Endothelial cell of umbilical vein (primary cell): ENCODE data around the gene TRAIP. TPM values are rescaled to one million over a fixed set of nuclear protein-coding genes. Genes with fewer than 3 reads are reported as not detected.

Experiments used
- BruUV-seq: library from RNA; stranded (reverse); fragments of 400-500 nt; replicated peaks from 2 replicates; lab custom pipeline; 2021; lab: Mats Ljungman, UMichigan
- CTCF ChIA-PET: fragments of 300-600, 350-600 bp; sonication (Branson Sonifier 250); formaldehyde crosslinking; loops from one replicate; lab custom pipeline; 2021; ENCODE audit warnings: antibody characterized with exemption, inconsistent platforms; lab: Charles Lee
- POLR2A ChIA-PET: fragments of 300-600, 350-600 bp; sonication (Branson Sonifier 250); formaldehyde crosslinking; loops from one replicate; lab custom pipeline; 2021; ENCODE audit warnings: antibody characterized with exemption, inconsistent platforms; lab: Charles Lee
- DNase-seq: peaks from one replicate; pipeline ENCODE4 v3.0.0-alpha.2; 2011; ENCODE audit warnings: low read depth, low spot score
- FAIRE-seq: peaks from 2 replicates; lab custom pipeline; 2011; peaks lifted over from hg19 to GRCh38; lab: Jason Lieb, UNC
- H2AFZ ChIP-seq: 2 replicates; pipeline ENCODE4 v1.6.0; 2012; ENCODE audit warnings: low read depth, low read length, control low read depth, inconsistent platforms
- H3K27ac ChIP-seq: 2 replicates; pipeline ENCODE4 v1.5.1; 2011; ENCODE audit warnings: low read depth, mild to moderate bottlenecking, control low read depth, low read length, moderate library complexity; ENCODE audit not compliant: insufficient read depth
- H3K27me3 ChIP-seq, 2 experiments: 2 replicates each; pipeline versions ENCODE4 v1.6.0 to v1.6.1; 2011; ENCODE audit warnings: low read length in 2 of 2, mixed read lengths in 1 of 2; ENCODE audit not compliant: control insufficient read depth in 2 of 2, insufficient read depth in 2 of 2
- H3K36me3 ChIP-seq, 2 experiments: 2 replicates in 1 of 2; 3 replicates in 1 of 2; pipeline ENCODE4 v1.5.1; 2011; ENCODE audit warnings: low read length in 2 of 2, mild to moderate bottlenecking in 1 of 2, moderate library complexity in 1 of 2; ENCODE audit not compliant: control insufficient read depth in 2 of 2, insufficient read depth in 2 of 2; ENCODE audit errors: extremely low read depth in 1 of 2
- H3K4me1 ChIP-seq: 3 replicates; pipeline ENCODE4 v1.5.1; 2011; ENCODE audit warnings: mild to moderate bottlenecking, low read length; ENCODE audit not compliant: control insufficient read depth, insufficient read depth; ENCODE audit errors: extremely low read depth
- H3K4me2 ChIP-seq: 2 replicates; pipeline ENCODE4 v1.6.1; 2011; ENCODE audit warnings: low read length, control low read depth, mixed read lengths; ENCODE audit not compliant: insufficient read depth
- H3K4me3 ChIP-seq, 3 experiments: fragments of 200-600 bp in 1 of 3; sonication (generic), shearing (Covaris generic) in 1 of 3; replicated peaks in 1 of 3; 2 replicates each; pipeline ENCODE4 v1.5.1; 2011 to 2016; ENCODE audit warnings: control low read depth in 3 of 3, low read length in 3 of 3, mild to moderate bottlenecking in 2 of 3, inconsistent platforms in 1 of 3, low read depth in 1 of 3, moderate library complexity in 1 of 3; ENCODE audit not compliant: insufficient read depth in 1 of 3
- H3K79me2 ChIP-seq: 2 replicates; pipeline ENCODE4 v1.6.0; 2012; ENCODE audit warnings: low read length, inconsistent platforms; ENCODE audit not compliant: control insufficient read depth, insufficient read depth
- H3K9ac ChIP-seq: replicated peaks from 2 replicates; pipeline ENCODE3; 2011; ENCODE audit warnings: low read length, control low read depth; ENCODE audit not compliant: insufficient read depth; ENCODE audit errors: extremely low read depth
- H3K9me1 ChIP-seq: replicated peaks from 3 replicates; pipeline ENCODE4 v1.6.0; 2011; ENCODE audit warnings: mild to moderate bottlenecking, low read length; ENCODE audit not compliant: control insufficient read depth, insufficient read depth; ENCODE audit errors: extremely low read depth
- H3K9me3 ChIP-seq: replicated peaks from 2 replicates; pipeline ENCODE4 v1.5.1; 2012; ENCODE audit warnings: low read length, inconsistent platforms; ENCODE audit not compliant: control insufficient read depth, insufficient read depth
- H4K20me1 ChIP-seq: replicated peaks from 2 replicates; pipeline ENCODE3; 2011; ENCODE audit warnings: mild to moderate bottlenecking, low read length; ENCODE audit not compliant: control insufficient read depth, insufficient read depth; ENCODE audit errors: extremely low read depth
- EZH2 ChIP-seq: IDR thresholded peaks from 2 replicates; pipeline ENCODE4 v1.6.1; 2012; ENCODE audit warnings: borderline replicate concordance, low read depth, mild to moderate bottlenecking, moderate library complexity, low read length, inconsistent platforms; ENCODE audit not compliant: severe bottlenecking
- FOS ChIP-seq: IDR thresholded peaks from 2 replicates; pipeline ENCODE4 v1.6.1; 2011; ENCODE audit warnings: mild to moderate bottlenecking, low read length, moderate library complexity, borderline replicate concordance; ENCODE audit not compliant: insufficient read depth
- GATA2 ChIP-seq: IDR thresholded peaks from 2 replicates; pipeline ENCODE4 v1.7.0; 2011; ENCODE audit warnings: low read depth, mild to moderate bottlenecking, moderate library complexity, mixed read lengths, low read length; ENCODE audit not compliant: insufficient read length, insufficient read depth
- JUN ChIP-seq: IDR thresholded peaks from 2 replicates; pipeline ENCODE4 v1.6.1; 2011; ENCODE audit warnings: borderline replicate concordance, low read depth; ENCODE audit not compliant: insufficient read length, insufficient read depth
- POLR2A ChIP-seq: IDR thresholded peaks from 2 replicates; pipeline ENCODE4 v1.6.1; 2012; ENCODE audit warnings: low read depth, mild to moderate bottlenecking, control low read depth, low read length
- POLR2AphosphoS5 ChIP-seq: IDR thresholded peaks from 2 replicates; pipeline ENCODE4 v1.6.1; 2012; ENCODE audit warnings: low read depth, mild to moderate bottlenecking, control low read depth, low read length, moderate library complexity; ENCODE audit not compliant: insufficient read depth
- dilution Hi-C: fragments of 300-500 bp; cut with MboI; formaldehyde crosslinking; loops from one replicate; pipeline ENCODE4 v1.15.0; 2019; ENCODE audit warnings: low sequenced_read_pairs; ENCODE audit not compliant: extremely low pct_ligation_motif_present
- intact Hi-C: fragments of 100-400 bp; cut with micrococcal nuclease; formaldehyde crosslinking; loops from one replicate; pipeline ENCODE4 v1.10.0; 2022
- polyA plus RNA-seq, 4 experiments: library from polyadenylated mRNA; depleted of rRNA in 3 of 4; stranded (reverse) in 3 of 4; unstranded in 1 of 4; fragments of >200 nt; gene quantifications; 2 replicates each; pipeline versions ENCODE4 v1.2.1 to v1.2.3, GENCODE V29; 2011 to 2012; ENCODE audit warnings: missing spikeins in 1 of 4
- total RNA-seq: library from RNA; stranded (reverse); gene quantifications from 2 replicates; pipeline ENCODE4 v1.2.3, GENCODE V29; 2021
- TF ChIP-seq, protein P1 (sequence below), 2 donors: IDR thresholded peaks; 1 replicate in 1 of 2; 2 replicates in 1 of 2; pipeline ENCODE4 v1.5.1; 2011; ENCODE audit warnings: low read length in 2 of 2, mild to moderate bottlenecking in 2 of 2, moderate library complexity in 2 of 2, control low read depth in 1 of 2, inconsistent platforms in 1 of 2, low read depth in 1 of 2; ENCODE audit not compliant: insufficient read depth in 1 of 2; ENCODE audit errors: extremely low read depth in 1 of 2

The TRAIP gene
- total and polyA plus RNA-seq, 2 donors (not counting 3 experiments of a cell fraction or from before 2014, with no cell fraction given) = 9.5 to 13.4 TPM

DNA sequence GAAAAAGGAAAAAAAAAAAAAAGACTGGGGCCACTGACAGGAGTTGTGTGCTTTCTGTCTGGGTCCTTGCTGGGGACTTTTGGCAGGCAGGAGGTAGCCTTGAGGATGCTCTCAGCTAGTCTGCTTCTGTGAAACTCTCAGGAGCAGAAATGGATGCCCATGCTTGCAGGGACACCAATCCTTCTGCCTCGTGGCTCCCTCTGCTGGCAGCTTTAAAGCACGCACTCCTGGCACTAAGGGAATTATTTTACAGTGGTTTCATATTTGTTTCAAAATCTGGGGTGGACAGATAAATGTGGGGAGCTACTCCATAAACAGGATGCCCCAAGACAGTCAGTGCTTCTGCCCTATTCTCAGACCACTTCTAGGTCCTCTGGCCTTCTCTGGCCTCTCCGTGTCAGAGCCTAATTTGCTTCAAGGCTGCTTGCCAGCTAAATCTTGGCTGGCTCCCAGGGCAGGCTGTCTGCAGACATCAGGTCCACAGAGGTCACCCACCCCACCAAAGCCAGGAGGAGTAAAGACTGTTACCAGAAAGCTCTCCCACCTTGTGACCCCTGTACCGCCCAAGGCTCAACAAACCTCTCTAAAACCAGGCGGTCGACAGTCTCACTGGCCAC lies 17.1 kb downstream of the TRAIP start:
- H3K9me3 ChIP-seq = no peaks in the 10 kb centered on the region
- H2AFZ ChIP-seq = no peak overlapping the region
- no peak overlapping the region for H3K9ac ChIP-seq
- TF ChIP-seq, protein P1, sequence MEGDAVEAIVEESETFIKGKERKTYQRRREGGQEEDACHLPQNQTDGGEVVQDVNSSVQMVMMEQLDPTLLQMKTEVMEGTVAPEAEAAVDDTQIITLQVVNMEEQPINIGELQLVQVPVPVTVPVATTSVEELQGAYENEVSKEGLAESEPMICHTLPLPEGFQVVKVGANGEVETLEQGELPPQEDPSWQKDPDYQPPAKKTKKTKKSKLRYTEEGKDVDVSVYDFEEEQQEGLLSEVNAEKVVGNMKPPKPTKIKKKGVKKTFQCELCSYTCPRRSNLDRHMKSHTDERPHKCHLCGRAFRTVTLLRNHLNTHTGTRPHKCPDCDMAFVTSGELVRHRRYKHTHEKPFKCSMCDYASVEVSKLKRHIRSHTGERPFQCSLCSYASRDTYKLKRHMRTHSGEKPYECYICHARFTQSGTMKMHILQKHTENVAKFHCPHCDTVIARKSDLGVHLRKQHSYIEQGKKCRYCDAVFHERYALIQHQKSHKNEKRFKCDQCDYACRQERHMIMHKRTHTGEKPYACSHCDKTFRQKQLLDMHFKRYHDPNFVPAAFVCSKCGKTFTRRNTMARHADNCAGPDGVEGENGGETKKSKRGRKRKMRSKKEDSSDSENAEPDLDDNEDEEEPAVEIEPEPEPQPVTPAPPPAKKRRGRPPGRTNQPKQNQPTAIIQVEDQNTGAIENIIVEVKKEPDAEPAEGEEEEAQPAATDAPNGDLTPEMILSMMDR (IDR thresholded peaks at IDR 0.05; ENCODE audit: extremely low read depth in 1 of 2, insufficient read depth in 1 of 2, low read depth in 1 of 2, low read length in 2 of 2) = peak; percentile 82 to 93
- TF ChIP-seq GATA2 = no peak
- peaks cover 15% of the 10 kb centered on the region for H3K4me1 ChIP-seq
- no peaks in the 10 kb centered on the region for H3K9me1 ChIP-seq
- ChIA-PET POLR2A (interaction anchor here (1.0 to 2.0 kb wide), 4 partner anchors 33 to 53 kb away, joined by 3 to 15 read pairs (median 6); partner anchors contain the start of genes INKA1 and IP6K1), CTCF (interaction anchor here (0.6 to 11.8 kb wide), 37 partner anchors 9 to 407 kb away, joined by 3 to 545 read pairs (median 5); partner anchors contain the start of genes AMIGO3, CDHR4, INKA1 and IP6K1)
- H3K4me2 ChIP-seq = no peak overlapping the region
- dilution Hi-C loops = no loop called here
- DNase-seq (peak; percentile 82), FAIRE-seq (peak; percentile 93)
- H3K27me3 ChIP-seq = no peaks in the 10 kb centered on the region
- no peaks in the 10 kb centered on the region for H3K36me3 ChIP-seq
- intact Hi-C loops = loop anchor here (1.0 to 2.0 kb wide), 4 partner anchors 37 to 136 kb away; partner anchors contain the start of gene AMIGO3
- H4K20me1 ChIP-seq = no peaks in the 10 kb centered on the region
- no TSS peak for BruUV-seq
- H3K4me3 ChIP-seq = no peak overlapping the region
- H3K27ac ChIP-seq = no peak overlapping the region
- H3K79me2 ChIP-seq = no peaks in the 10 kb centered on the region

DNA sequence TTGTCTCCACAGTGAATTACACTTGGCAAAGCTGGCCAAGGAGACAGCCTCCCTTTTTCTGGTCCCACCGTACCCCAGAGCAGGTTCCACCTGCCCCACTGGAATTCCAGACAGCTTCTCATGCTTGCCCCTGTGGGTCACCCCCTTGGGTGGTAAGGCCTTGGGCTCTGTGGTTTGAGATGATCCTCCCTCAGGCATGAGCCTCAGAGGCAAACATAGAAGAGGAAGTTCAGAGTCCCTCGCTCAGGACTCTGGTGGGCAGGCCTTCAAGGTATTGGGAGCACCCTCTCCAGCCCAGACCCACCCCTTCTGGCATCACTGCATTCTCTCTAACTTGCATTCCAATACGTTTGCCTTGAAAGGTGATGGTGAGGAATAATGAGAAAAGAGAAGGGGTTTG lies 25.0 kb downstream of the TRAIP start:
- FAIRE-seq (no peak), DNase-seq (no peak)
- no TSS peak for BruUV-seq
- intact Hi-C loops (no loop called here), dilution Hi-C loops (no loop called here)
- Histone ChIP-seq H3K4me2 (no peak overlapping the region), H2AFZ (no peak overlapping the region), H4K20me1 (no peaks in the 10 kb centered on the region), H3K27ac (no peak overlapping the region), H3K9me3 (no peaks in the 10 kb centered on the region), H3K79me2 (no peaks in the 10 kb centered on the region), H3K9ac (no peak overlapping the region), H3K36me3 (no peaks in the 10 kb centered on the region), H3K4me1 (no peaks in the 10 kb centered on the region), H3K27me3 (no peaks in the 10 kb centered on the region), H3K4me3 (no peak overlapping the region), H3K9me1 (no peaks in the 10 kb centered on the region)
- TF ChIP-seq JUN (no peak), FOS (no peak), GATA2 (no peak), POLR2AphosphoS5 (no peak), POLR2A (no peak), EZH2 (no peak)
- ChIA-PET POLR2A (no interaction called here), CTCF (interaction anchor here (0.9 to 11.8 kb wide), 5 partner anchors 8 to 75 kb away, joined by 3 to 545 read pairs (median 9); partner anchors contain the start of genes CDHR4, INKA1 and IP6K1)
